ENCODE results near the gene KCNN3.

GRCh38 chr1:154793685-154794084 lies 76.4 kb downstream of the KCNN3 start:
- TF ChIP-seq POLR2AphosphoS5 (IDR thresholded peaks at IDR 0.05; ENCODE audit: low read depth, low read length) (no peak), REST (IDR thresholded peaks at IDR 0.05; ENCODE audit: insufficient read depth in 1 of 2, low read depth in 2 of 2, low read length in 2 of 2) (no peak), FOXP2 (optimal IDR thresholded peaks at IDR 0.05; ENCODE audit: borderline replicate concordance, extremely low read depth, extremely low read length, insufficient read depth) (no peak), SIN3A (IDR thresholded peaks at IDR 0.05; ENCODE audit: borderline replicate concordance, insufficient read depth, low read length) (no peak), TAF1 (IDR thresholded peaks at IDR 0.05; ENCODE audit: borderline replicate concordance, insufficient read depth, low read length) (no peak)

Measured in PFSK-1 (cell line).